Skin epidermis (tissue), 12 donors: ENCODE data around the gene HNRNPUL1.

Experiments
- H3K27ac ChIP-seq, 21 experiments: fragments of 200-600 bp; sonication (generic) in 11 of 21; one replicate each; pipeline ENCODE4 v1.5.0; 2020; ENCODE audit warnings: mild to moderate bottlenecking in 3 of 21, inconsistent platforms in 2 of 21, moderate library complexity in 2 of 21
- H3K4me3 ChIP-seq, 7 experiments: fragments of 200-600 bp; sonication (generic) in 2 of 7; one replicate each; pipeline ENCODE4 v1.5.0; 2020; ENCODE audit warnings: inconsistent platforms in 2 of 7, mild to moderate bottlenecking in 2 of 7, moderate library complexity in 1 of 7

Gene HNRNPUL1

GRCh38 chr19:41320185-41320518 lies 56.0 kb downstream of the HNRNPUL1 start:
- Histone ChIP-seq H3K27ac (no peak overlapping the region), H3K4me3 (no peak overlapping the region)

- no peak overlapping the region for H3K4me3 ChIP-seq
- peak overlapping the region in 5 of 21 experiments; percentile 21 to 89 (median 83) for H3K27ac ChIP-seq
Measured at GRCh38 chr19:41320568-41320967, 56.4 kb downstream of the HNRNPUL1 start.

GRCh38 chr19:41321204-41321599 lies 57.0 kb downstream of the HNRNPUL1 start:
- Histone ChIP-seq H3K27ac (peak overlapping the region in 14 of 21 experiments; percentile 47 to 95 (median 84)), H3K4me3 (no peak overlapping the region)

- Histone ChIP-seq H3K27ac (peak overlapping the region in 18 of 21 experiments; percentile 47 to 95 (median 84)), H3K4me3 (no peak overlapping the region)
Measured at GRCh38 chr19:41321600-41322270, 57.6 kb downstream of the HNRNPUL1 start.

- Histone ChIP-seq H3K27ac (peak overlapping the region in 19 of 21 experiments; percentile 52 to 95 (median 83)), H3K4me3 (no peak overlapping the region)
Measured at GRCh38 chr19:41322451-41322850, 58.3 kb downstream of the HNRNPUL1 start.

- Histone ChIP-seq H3K27ac (peak overlapping the region in 20 of 21 experiments; percentile 52 to 95 (median 83)), H3K4me3 (no peak overlapping the region)
Measured at GRCh38 chr19:41323023-41323422, 58.9 kb downstream of the HNRNPUL1 start.

GRCh38 chr19:41323430-41324125 lies 59.4 kb downstream of the HNRNPUL1 start:
- no peak overlapping the region for H3K4me3 ChIP-seq
- H3K27ac ChIP-seq = peak overlapping the region in 20 of 21 experiments; percentile 52 to 95 (median 83)

- H3K4me3 ChIP-seq = no peak overlapping the region
- peak overlapping the region in 20 of 21 experiments; percentile 52 to 95 (median 83) for H3K27ac ChIP-seq
Measured at GRCh38 chr19:41324231-41324702, 60.1 kb downstream of the HNRNPUL1 start.

GRCh38 chr19:41324921-41325639 lies 60.9 kb downstream of the HNRNPUL1 start:
- no peak overlapping the region for H3K4me3 ChIP-seq
- H3K27ac ChIP-seq = peak overlapping the region in 20 of 21 experiments; percentile 34 to 95 (median 83)

- peak overlapping the region in 20 of 21 experiments; percentile 34 to 95 (median 83) for H3K27ac ChIP-seq
- H3K4me3 ChIP-seq = peak overlapping the region in 1 of 7 experiments; percentile 2
Measured at GRCh38 chr19:41325640-41325946, 61.4 kb downstream of the HNRNPUL1 start.

GRCh38 chr19:41325947-41326706 lies 62.0 kb downstream of the HNRNPUL1 start:
- Histone ChIP-seq H3K4me3 (peak overlapping the region in 2 of 7 experiments; percentile 2), H3K27ac (peak overlapping the region in 20 of 21 experiments; percentile 34 to 95 (median 84))

- Histone ChIP-seq H3K4me3 (peak overlapping the region; percentile 8 to 31 (median 12)), H3K27ac (peak overlapping the region; percentile 33 to 95 (median 83))
Measured at GRCh38 chr19:41327076-41327575, 63.0 kb downstream of the HNRNPUL1 start.

- Histone ChIP-seq H3K27ac (peak overlapping the region; percentile 33 to 95 (median 83)), H3K4me3 (peak overlapping the region; percentile 8 to 31 (median 12))
Measured at GRCh38 chr19:41327576-41328156, 63.5 kb downstream of the HNRNPUL1 start.

- Histone ChIP-seq H3K27ac (peak overlapping the region; percentile 33 to 95 (median 83)), H3K4me3 (peak overlapping the region; percentile 8 to 31 (median 12))
Measured at GRCh38 chr19:41328157-41328841, 64.1 kb downstream of the HNRNPUL1 start.

- Histone ChIP-seq H3K4me3 (no peak overlapping the region), H3K27ac (peak overlapping the region; percentile 31 to 95 (median 83))
Measured at GRCh38 chr19:41328842-41329225, 64.7 kb downstream of the HNRNPUL1 start.

GRCh38 chr19:41330481-41330880 lies 66.3 kb downstream of the HNRNPUL1 start:
- H3K4me3 ChIP-seq = no peak overlapping the region
- peak overlapping the region in 3 of 21 experiments; percentile 16 to 94 (median 59) for H3K27ac ChIP-seq

- no peak overlapping the region for H3K4me3 ChIP-seq
- H3K27ac ChIP-seq = peak overlapping the region in 2 of 21 experiments; percentile 16 to 31
Measured at GRCh38 chr19:41330946-41331678, 66.9 kb downstream of the HNRNPUL1 start.

- Histone ChIP-seq H3K4me3 (no peak overlapping the region), H3K27ac (peak overlapping the region in 1 of 21 experiments; percentile 35)
Measured at GRCh38 chr19:41332000-41332399, 67.8 kb downstream of the HNRNPUL1 start.
